Esophagus muscularis mucosa (tissue), 3 donors: Measurements from ENCODE around the gene PKDREJ.

ENCODE experiments used
- CTCF ChIP-seq, 3 experiments: fragments of 200-600 bp in 2 of 3; fragments of 450-650 bp in 1 of 3; sonication (generic) in 2 of 3; IDR thresholded peaks; one replicate each; pipeline ENCODE4 v1.5.1; 2017 to 2019; ENCODE audit warnings: antibody characterized with exemption in 3 of 3, mild to moderate bottlenecking in 2 of 3, moderate library complexity in 1 of 3
- POLR2A ChIP-seq: fragments of 450-650 bp; IDR thresholded peaks from one replicate; pipeline ENCODE4 v1.6.1; 2017; ENCODE audit warnings: antibody characterized with exemption, moderate library complexity, mild to moderate bottlenecking, low read depth

GRCh38 chr22:46256358-46256958 is 6.7 kb downstream of the PKDREJ start:
- TF ChIP-seq CTCF (IDR thresholded peaks at IDR 0.05): no peak
- TF ChIP-seq POLR2A: no peak
